Hematopoietic multipotent progenitor cell treated with erythropoietin and hydrocortisone succinate and interleukin-3 and kit ligand, for 6 days (in vitro differentiated cells): ENCODE results near the gene SIAH3.

Experiments
- DNase-seq: peaks from one replicate; pipeline ENCODE4 v3.0.0-alpha.2; 2015

The SIAH3 gene

DNA sequence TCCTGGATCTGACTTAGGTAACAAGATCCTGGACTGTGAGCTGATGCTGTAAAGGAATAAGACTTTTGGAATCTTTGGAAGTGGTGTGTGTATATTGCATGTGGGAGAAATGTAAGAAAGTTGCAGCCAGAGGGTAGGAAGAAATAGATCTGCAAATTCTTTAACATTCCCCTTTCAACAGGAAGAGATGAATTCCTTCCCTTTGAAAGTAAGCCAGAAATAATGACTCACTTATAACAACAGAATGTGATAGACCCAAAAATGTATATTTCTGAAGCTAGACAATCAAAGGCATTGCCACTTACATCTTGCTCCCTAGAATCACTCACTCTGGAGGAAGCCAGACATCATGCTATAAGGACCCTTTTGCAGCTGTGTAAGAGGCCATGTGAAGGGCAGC, 9.8 kb upstream of the SIAH3 start:
- DNase-seq, result no peak

DNA sequence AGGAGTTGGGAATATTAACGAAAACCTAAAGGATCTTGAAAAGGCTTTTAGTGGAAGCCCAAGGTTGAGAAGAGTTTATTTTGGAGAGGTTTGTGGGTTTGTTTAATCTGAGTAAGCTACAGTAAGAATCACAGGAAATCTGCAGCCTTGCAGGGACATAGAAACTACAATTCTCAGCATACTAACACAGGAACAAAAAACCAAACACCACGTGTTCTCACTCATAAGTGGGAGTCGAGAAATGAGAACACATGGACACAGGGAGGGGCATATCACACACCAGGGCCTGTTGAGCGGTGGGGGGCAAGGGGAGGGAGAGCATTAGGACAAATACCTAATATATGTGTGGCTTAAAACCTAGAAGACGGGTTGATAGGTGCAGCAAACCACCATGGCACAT, 8.7 kb upstream of the SIAH3 start:
- DNase-seq, result no peak

DNA sequence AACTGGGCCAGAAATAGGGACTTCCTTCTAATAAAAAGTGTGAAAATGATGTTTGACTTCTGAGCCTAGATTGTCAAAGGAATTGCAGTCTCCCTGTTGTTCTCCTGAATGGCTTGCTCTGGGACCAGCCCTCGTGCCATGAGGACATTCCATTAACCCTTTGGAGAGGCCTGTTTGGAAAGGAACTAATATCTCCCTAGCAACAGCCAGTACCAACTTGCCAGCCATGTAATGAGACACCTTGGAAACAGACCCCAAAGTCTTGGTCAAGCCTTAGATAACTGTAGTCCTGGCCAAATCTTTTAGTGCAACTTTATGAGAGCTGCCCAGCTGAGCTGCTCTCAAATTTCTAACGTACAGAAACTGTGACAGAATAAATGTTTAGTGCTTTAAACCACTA, 8.2 kb upstream of the SIAH3 start:
- DNase-seq, result no peak

GRCh38 chr13:45852494-45852893, 941 bp upstream of the SIAH3 start:
- DNase-seq, result no peak

- no peak for DNase-seq
Measured at GRCh38 chr13:45851956-45852355, 403 bp upstream of the SIAH3 start.

DNA sequence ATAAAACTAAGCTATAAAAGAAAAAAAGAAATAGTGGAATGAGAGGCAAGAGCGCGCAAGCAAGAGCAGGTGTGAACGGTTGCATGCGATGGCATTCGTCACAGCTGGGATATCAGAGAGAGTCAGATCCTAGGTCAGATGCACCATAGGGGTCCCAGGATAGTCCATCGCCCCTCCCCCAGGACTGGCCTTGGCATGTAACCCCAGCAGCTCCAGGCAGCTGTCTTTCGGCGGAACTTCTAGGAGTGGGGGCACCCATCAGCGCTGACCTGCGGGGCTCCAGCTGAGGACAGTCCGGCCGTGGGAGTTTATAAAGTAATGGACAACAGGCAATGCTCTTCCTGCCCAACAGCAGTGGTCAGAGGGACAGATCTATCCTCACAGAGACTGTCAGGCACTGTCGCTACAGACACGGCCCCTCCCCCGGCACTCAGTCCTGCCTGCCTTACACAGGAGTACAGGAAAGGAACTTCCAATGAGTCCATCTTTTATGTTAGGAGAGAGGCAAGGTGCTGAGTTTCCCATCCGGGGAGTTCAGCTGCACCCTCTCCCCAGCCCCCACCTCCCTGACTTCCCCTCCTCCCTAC, 1.4 kb downstream of the SIAH3 start:
- DNase-seq, result no peak

- no peak for DNase-seq
Measured at GRCh38 chr13:45849408-45849807, 2.1 kb downstream of the SIAH3 start.

- peak; percentile 86 for DNase-seq
Measured at GRCh38 chr13:45847554-45848224, 3.9 kb downstream of the SIAH3 start.

GRCh38 chr13:45846681-45847080, 4.9 kb downstream of the SIAH3 start:
- no peak for DNase-seq

DNA sequence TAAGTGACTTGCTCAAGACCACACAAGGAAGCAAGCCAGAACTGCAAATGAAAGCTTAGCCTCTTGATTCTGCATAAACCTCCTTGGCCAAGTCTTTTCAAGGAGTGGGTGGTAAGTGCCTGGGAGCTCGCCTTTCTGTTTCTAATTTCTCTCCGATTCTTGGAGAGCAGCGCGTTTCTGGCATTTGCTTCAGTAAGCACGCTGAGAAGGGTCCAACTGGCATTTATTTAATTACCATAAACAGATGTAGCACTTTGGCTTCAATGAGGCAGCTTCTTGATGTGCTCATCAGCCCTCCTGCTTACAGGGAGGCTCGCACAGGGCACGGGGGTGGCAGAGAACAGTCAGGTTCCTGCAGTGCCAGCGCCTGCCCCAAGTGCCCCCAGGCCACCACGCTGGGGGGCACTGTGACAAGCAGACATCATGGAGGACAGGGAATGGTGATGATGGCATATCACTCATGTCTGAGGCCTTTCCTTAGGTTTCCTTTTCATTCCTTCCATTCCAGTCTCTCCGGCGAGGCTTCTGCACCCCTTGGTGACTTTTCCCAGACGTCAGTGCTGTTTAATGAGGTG, 13.3 kb downstream of the SIAH3 start:
- no peak for DNase-seq

DNA sequence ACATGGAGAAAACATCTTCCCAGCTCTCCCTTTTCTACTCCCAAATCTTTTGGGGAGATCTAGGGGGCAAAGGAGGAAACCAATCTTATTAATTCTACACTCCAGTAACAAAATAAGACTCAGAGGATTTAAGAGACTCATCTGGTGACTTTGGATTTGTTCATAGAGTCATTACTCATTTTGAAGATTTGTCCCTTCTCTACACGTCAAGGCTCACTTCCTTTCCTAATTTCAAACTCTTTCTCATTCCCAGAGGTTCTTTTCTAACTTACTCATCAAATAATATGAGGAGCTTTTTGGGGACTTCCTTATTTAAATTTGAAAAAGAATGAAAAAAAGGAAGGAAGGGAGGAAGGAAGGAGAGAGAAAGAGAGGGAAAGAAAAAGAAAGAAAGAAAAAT, 14.4 kb downstream of the SIAH3 start:
- DNase-seq, result no peak

DNA sequence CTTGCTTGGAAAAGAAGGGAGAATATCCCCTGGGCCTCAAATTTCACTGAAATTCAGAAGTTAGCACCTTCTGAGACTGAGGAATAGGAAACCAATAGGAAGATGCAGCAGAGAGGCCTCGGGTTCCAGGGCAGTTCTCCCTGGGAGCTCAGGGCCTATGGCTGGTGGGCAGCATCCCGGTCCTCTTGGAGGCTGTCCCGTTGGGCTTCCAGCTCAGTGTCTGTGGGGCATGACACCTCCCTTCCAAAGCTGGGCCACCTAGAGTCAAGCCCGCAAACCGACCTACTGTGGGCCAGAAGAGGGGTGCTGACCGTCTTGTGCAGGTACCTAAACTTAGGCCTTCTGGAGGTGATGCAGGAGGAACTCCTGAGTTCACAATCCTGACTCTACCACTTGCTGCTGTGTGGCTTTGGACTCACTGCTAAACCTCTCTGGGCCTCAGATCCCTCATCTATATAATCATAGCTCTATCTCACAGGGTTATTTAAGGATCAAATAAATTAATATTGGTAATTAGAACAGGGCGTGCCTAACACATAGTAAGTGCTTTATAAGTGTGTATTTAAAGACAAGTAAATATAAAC, 17.1 kb downstream of the SIAH3 start:
- no peak for DNase-seq

DNA sequence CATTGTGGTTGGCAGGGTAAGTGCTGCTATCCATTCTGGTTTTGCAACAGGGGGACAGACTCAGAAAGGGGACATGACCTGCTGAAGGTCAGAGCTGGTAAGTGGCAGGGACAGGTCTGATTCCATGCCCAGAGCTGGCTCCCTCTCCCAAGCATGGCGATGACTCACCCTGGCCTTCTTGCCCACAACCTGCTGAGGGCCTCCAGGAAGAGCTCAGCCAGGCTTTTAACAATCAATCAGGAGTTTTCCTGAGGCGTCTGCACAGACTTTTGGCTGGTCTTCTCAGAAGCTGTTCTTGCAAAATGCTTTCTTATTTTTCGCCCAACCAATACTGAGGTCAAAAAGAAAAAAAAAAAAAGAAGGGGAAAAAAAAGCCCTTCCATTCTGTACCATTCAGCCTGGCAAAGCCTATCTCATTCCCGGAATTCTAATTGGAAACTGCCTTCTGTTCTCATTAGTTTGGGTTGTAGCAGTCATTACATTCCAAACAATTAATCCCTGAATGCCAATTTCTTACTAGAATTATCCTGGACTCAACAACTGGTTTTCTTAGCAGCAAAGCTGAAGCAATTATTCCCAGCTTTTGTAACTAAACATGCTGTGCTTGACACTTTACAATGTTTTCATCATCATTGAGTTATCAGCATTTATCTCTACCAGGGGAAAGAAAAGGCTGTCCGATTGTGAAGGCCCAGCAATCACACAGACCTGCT, 17.7 kb downstream of the SIAH3 start:
- no peak for DNase-seq

- no peak for DNase-seq
Measured at GRCh38 chr13:45833242-45833641, 18.3 kb downstream of the SIAH3 start.

DNA sequence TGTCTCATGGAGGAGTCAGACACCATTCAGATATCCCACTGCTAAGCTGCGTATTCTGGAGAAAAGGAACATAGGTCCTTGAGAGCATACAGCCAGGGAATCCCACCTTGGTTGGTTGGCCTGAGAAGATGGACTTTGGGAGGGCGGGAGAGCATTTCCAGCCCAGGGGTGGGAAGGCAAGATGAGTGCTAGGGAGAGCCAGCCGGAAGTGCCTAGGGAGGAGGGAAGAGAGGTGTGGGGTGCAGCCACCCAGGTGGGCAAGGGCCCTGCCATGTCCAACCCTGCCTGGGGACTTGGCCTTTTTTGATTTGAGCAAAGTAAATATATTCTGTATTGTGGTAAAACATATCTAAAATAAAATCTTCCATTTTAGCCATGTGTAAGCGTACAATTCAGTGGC, 19.7 kb downstream of the SIAH3 start:
- DNase-seq, result no peak

- no peak for DNase-seq
Measured at GRCh38 chr13:45830121-45830520, 21.4 kb downstream of the SIAH3 start.

GRCh38 chr13:45828256-45828968, 23.1 kb downstream of the SIAH3 start:
- peak; percentile 30 for DNase-seq

DNA sequence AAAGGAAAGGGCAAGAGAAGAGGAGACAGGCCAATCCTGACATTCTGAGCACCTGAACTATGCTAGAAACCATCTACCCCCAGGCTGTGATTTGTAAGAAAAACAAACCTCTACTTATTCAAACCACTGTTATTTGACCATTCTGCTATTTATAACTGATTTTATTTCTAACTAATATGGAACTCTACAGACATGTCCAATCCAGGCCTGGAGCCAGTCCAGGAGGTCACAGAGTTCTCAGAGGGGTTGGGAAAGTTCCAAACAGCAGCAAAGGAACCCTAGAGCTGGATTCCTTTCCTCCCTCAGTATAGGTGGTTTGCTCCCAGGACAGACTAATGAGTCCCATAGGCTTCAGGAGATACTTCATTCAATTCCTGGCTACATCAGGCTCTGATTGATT, 24.2 kb downstream of the SIAH3 start:
- DNase-seq, result no peak

GRCh38 chr13:45826731-45827130, 24.8 kb downstream of the SIAH3 start:
- peak; percentile 70 for DNase-seq

- DNase-seq, result no peak
Measured at GRCh38 chr13:45825387-45825650, 26.2 kb downstream of the SIAH3 start.

GRCh38 chr13:45823583-45823982, 28.0 kb downstream of the SIAH3 start:
- DNase-seq, result peak; percentile 29

DNA sequence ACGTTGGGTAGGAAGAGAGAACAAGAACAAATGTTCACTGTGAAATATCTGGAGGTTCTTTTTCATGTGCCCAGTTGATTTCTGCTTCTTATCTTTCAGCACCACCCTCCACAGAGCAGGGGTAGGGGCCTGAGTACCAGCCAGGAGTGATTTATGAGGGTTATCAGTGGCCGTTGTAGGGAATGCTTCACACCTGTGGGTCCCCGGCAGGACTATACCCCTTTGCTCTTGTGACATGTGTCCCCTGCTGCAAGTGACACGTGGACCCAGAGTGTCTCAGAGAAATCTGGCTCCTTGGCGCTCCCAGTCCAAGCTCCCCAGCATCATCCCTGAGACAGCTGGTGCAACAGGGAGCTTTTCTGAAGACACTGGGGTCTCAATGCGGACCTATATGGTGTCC, 29.7 kb downstream of the SIAH3 start:
- peak; percentile 12 for DNase-seq

GRCh38 chr13:45820106-45820838, 31.3 kb downstream of the SIAH3 start:
- DNase-seq, result no peak
